HL-60 (cell line): Measurements from ENCODE around the gene FAM180B.
"Not testable (repeated sequence)": the region's sequence is repeated elsewhere in the genome, so short reads cannot be mapped to it uniquely, and the experiment has no call there.

ENCODE experiments used
- DNase-seq, 2 experiments: peaks; one replicate each; pipeline ENCODE4 v3.0.0-alpha.2; 2010 to 2020; ENCODE audit warnings: low read depth in 1 of 2, low spot score in 1 of 2
- H3K27ac ChIP-seq: fragments of 250-450 bp; sonication (Bioruptor Pico); replicated peaks from 2 replicates; pipeline ENCODE4 v1.5.1; 2020; ENCODE audit warnings: mild to moderate bottlenecking, moderate library complexity
- H3K27me3 ChIP-seq: fragments of 250-450 bp; sonication (Bioruptor Pico); 2 replicates; pipeline ENCODE4 v1.5.1; 2021; ENCODE audit warnings: mild to moderate bottlenecking, moderate library complexity; ENCODE audit not compliant: insufficient read depth, poor library complexity, severe bottlenecking
- H3K4me3 ChIP-seq: replicated peaks from 2 replicates; pipeline ENCODE4 v1.5.1; 2011; ENCODE audit warnings: mild to moderate bottlenecking, control low read depth, low read length; ENCODE audit not compliant: insufficient read depth
- CTCF ChIP-seq: IDR thresholded peaks from one replicate; pipeline ENCODE4 v1.5.1; 2011; ENCODE audit warnings: low read length, control low read depth, inconsistent platforms; ENCODE audit not compliant: insufficient read depth
- GABPA ChIP-seq: IDR thresholded peaks from 2 replicates; pipeline ENCODE4 v1.6.1; 2012; ENCODE audit warnings: low read depth
- POLR2AphosphoS5 ChIP-seq: IDR thresholded peaks from 2 replicates; pipeline ENCODE4 v1.6.1; 2012; ENCODE audit warnings: low read depth
- REST ChIP-seq: IDR thresholded peaks from 2 replicates; pipeline ENCODE4 v1.6.1; 2012; ENCODE audit warnings: low read depth; ENCODE audit not compliant: insufficient replicate concordance
- SPI1 ChIP-seq: IDR thresholded peaks from 2 replicates; pipeline ENCODE4 v1.6.1; 2012; ENCODE audit warnings: low read depth, mild to moderate bottlenecking, borderline replicate concordance

FAM180B gene

GRCh38 chr11:47620836-47621378, 34.4 kb downstream of the FAM180B start:
- TF ChIP-seq CTCF (no peak), POLR2AphosphoS5 (no peak), GABPA (no peak), SPI1 (no peak), REST (no peak)
- no peak overlapping the region for H3K4me3 ChIP-seq
- H3K27ac ChIP-seq, result no peak overlapping the region
- no peak for DNase-seq
- no peaks in the 10 kb centered on the region for H3K27me3 ChIP-seq

- Histone ChIP-seq H3K4me3 (no peak overlapping the region), H3K27ac (no peak overlapping the region), H3K27me3 (no peaks in the 10 kb centered on the region)
- TF ChIP-seq SPI1 (no peak), CTCF (no peak), POLR2AphosphoS5 (no peak), GABPA (no peak)
- DNase-seq, result no peak
Observed at GRCh38 chr11:47626234-47626633, 39.8 kb downstream of the FAM180B start.

- TF ChIP-seq POLR2AphosphoS5, result no peak
- no peak for TF ChIP-seq CTCF
- no peak for TF ChIP-seq REST
- no peak for TF ChIP-seq GABPA
- TF ChIP-seq SPI1, result no peak
- no peak overlapping the region for H3K4me3 ChIP-seq
- DNase-seq, result no peak
Observed at GRCh38 chr11:47628026-47628425, 41.5 kb downstream of the FAM180B start.

GRCh38 chr11:47631473-47631872, 45.0 kb downstream of the FAM180B start:
- Histone ChIP-seq H3K27ac (no peak overlapping the region), H3K27me3 (no peaks in the 10 kb centered on the region), H3K4me3 (no peak overlapping the region)
- no peak for DNase-seq
- TF ChIP-seq GABPA (no peak), POLR2AphosphoS5 (no peak), REST (no peak), SPI1 (no peak), CTCF (no peak)

More at GRCh38 chr11:47628026-47628425, 41.5 kb downstream of the FAM180B start:
- no peaks in the 10 kb centered on the region for H3K27me3 ChIP-seq
- H3K27ac ChIP-seq, result no peak overlapping the region

- not testable (repeated sequence) for H3K27ac ChIP-seq, DNase-seq, H3K4me3 ChIP-seq, H3K27me3 ChIP-seq
Observed at GRCh38 chr11:47636331-47636730, 49.9 kb downstream of the FAM180B start.
